Stimulated activated naive CD8-positive, alpha-beta T cell treated with anti-CD3 and anti-CD28 coated beads, Interleukin-15, Interleukin-2, amounts not matched to agents 100 ng/mL and 50 ng/mL, for 24 hours (primary cell): ENCODE data around the gene AIF1.
A peak's percentile ranks its signal among the peaks of the same experiment; 100 is the strongest.

Experiments
- H3K27ac Mint-ChIP-seq: one replicate; pipeline ENCODE4 v1.8.0; 2021; ENCODE audit warnings: mild to moderate bottlenecking, mixed read lengths
- H3K27me3 Mint-ChIP-seq: one replicate; pipeline ENCODE4 v1.8.0; 2021; ENCODE audit warnings: mixed read lengths
- H3K36me3 Mint-ChIP-seq: one replicate; pipeline ENCODE4 v1.8.0; 2021; ENCODE audit warnings: low read depth, mixed read lengths
- H3K4me1 Mint-ChIP-seq: one replicate; pipeline ENCODE4 v1.8.0; 2021; ENCODE audit warnings: low read depth, mixed read lengths
- H3K4me3 Mint-ChIP-seq: one replicate; pipeline ENCODE4 v1.8.0; 2021; ENCODE audit warnings: mild to moderate bottlenecking, mixed read lengths
- H3K9me3 Mint-ChIP-seq: one replicate; pipeline ENCODE4 v1.8.0; 2021; ENCODE audit warnings: mixed read lengths

AIF1 gene

DNA sequence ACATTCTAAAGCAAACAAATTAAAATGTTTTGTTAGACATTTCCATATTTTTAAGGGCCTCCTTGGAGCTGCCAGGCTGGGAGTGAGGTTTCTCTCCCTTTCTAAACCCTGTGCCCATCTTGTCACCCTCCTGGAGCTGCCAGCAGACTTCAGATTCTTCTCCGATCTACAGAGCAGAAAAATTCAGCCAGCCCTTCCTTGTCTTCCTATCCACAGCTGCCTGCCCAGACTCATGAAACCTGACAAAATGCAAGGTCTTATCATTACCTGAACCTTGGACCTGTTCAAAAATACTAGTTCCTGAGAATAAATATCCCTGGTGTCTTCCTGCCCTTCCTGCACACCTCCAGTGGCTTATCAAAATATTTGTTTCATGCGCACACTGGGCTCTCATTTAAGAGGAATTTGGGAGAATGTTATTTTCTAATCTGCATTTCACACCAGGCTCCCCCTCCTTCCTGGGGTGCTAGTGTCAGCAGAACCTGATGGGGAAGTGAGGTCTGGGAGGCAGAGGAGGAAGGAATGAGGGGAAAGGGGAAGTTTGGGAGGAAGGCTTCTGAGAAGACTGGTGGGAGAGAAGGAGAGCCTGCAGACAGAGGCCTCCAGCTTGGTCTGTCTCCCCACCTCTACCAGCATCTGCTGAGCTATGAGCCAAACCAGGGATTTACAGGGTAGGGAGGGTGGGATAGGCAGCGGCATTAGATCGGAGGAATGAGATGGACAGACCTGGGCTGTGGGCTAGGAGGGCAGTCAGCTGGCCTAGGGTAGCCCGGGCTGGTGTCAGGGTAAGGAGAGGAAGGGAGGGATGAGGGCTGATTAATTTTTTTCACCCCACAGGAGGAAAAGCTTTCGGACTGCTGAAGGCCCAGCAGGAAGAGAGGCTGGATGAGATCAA, at the start of gene AIF1:
TSS of gene AIF1 (plus strand) at position 551 of the 895 bp plus-strand sequence. CDS start at position 647, 96 bp downstream.
- Mint-ChIP-seq H3K4me3 (peak within 1 kb of the TSS; percentile 90), H3K27ac (peak within 1 kb of the TSS; percentile 91), H3K9me3 (no peaks in the 10 kb centered on the region), H3K36me3 (peaks cover 16% of the 10 kb centered on the region), H3K27me3 (no peaks in the 10 kb centered on the region), H3K4me1 (peaks cover 54% of the 10 kb centered on the region)

DNA sequence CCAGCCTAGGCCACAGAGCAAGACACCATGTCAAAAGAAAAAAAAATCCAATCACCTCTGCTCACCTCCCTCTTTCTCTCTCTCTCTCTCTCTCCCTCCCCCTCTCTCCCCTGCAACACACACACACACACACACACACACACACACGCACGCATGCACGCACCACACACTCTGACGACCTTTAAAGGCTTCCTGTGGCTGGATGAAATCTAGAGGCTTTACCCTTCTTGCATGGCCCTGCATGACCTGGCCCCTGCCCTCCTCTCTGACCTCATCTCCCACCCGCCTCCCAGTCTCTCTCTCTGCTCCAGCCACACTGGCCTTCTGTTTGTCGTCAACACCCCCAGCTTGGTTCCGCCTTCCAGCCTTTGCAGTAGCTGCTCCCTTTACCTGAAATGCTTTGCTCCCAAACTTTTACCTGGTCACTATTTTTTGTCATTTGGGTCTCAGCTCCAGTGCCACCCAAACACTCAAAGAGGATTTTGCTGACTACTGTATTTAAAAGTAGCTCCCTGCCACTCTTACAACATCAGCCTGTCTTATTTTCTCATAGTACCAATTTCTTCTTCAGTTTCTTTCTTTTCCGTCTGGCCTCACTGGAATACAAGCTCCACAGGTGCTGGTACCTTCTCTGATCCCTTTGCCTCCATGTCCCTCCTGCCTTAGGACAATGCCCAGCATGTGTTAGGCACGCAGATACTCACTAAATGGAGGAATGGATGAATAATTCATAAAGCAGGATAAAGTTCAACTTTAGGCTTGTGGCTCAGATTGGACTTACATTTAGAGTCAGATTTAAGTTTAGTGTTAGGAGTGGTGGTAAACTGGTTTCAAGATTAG, 47.3 kb upstream of the AIF1 start:
- peak overlapping the region; percentile 70 for H3K4me3 Mint-ChIP-seq
- H3K9me3 Mint-ChIP-seq, result no peaks in the 10 kb centered on the region
- peak overlapping the region; percentile 84 for H3K27ac Mint-ChIP-seq
- peaks cover 25% of the 10 kb centered on the region for H3K36me3 Mint-ChIP-seq
- no peaks in the 10 kb centered on the region for H3K27me3 Mint-ChIP-seq
- H3K4me1 Mint-ChIP-seq, result peaks cover 93% of the 10 kb centered on the region

DNA sequence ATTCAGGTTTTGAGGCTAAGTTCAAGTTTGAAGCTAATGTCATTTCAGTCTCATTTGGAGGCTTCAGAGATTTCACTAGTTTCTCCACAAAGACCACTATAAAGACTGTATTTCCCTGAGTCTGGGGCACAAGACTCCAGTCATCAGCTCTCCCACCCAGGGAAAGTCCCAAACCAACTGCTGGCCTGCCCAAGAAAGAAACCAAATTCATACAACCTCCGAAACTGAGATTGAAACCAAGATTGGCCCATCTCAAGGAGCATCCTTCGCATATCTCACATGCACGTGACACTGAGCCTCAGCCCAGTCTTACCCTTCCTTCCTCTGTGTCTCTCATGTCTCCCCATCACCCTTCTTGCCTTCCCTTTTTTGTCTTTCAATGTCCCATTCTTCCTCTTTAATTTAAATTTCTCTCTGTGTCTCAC, 46.5 kb upstream of the AIF1 start:
- Mint-ChIP-seq H3K36me3 (peaks cover 26% of the 10 kb centered on the region), H3K4me1 (peaks cover 93% of the 10 kb centered on the region), H3K4me3 (peak overlapping the region; percentile 70), H3K27me3 (no peaks in the 10 kb centered on the region), H3K27ac (peak overlapping the region; percentile 84), H3K9me3 (no peaks in the 10 kb centered on the region)

DNA sequence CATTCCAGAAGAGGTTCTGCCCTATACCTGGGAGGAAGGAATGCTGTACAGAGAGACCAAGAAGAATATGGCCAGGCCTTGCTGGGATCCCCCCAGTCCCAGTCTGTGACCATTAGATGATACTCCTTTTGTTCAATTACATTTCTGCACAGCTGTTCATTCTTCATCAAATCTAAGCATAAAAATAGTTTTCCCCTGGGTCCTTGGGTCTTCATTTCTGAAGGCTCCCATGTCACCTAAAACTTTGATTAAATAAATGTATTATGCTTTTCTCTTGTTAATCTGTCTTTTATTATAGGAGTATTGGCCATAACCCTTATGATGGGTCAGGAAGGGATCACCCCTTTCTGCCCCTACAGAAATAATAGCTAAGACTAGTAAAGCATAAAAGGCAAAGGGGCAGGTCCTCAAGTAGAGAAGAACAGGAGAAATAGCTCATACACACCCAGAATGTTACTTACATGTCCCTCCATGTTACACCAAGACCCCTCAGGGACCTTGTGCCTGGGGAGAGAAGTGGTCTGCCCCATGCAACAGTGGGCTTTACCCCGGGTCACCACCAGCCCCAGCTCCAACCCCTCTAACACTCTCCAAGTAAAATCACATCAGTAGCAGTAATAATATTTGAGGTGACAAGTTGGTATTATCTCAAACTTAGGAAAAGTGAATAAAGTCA, 45.0 kb upstream of the AIF1 start:
- Mint-ChIP-seq H3K4me1 (peaks cover 96% of the 10 kb centered on the region), H3K27me3 (no peaks in the 10 kb centered on the region), H3K27ac (peak overlapping the region; percentile 56), H3K9me3 (no peaks in the 10 kb centered on the region), H3K4me3 (peak overlapping the region; percentile 56), H3K36me3 (peaks cover 25% of the 10 kb centered on the region)

DNA sequence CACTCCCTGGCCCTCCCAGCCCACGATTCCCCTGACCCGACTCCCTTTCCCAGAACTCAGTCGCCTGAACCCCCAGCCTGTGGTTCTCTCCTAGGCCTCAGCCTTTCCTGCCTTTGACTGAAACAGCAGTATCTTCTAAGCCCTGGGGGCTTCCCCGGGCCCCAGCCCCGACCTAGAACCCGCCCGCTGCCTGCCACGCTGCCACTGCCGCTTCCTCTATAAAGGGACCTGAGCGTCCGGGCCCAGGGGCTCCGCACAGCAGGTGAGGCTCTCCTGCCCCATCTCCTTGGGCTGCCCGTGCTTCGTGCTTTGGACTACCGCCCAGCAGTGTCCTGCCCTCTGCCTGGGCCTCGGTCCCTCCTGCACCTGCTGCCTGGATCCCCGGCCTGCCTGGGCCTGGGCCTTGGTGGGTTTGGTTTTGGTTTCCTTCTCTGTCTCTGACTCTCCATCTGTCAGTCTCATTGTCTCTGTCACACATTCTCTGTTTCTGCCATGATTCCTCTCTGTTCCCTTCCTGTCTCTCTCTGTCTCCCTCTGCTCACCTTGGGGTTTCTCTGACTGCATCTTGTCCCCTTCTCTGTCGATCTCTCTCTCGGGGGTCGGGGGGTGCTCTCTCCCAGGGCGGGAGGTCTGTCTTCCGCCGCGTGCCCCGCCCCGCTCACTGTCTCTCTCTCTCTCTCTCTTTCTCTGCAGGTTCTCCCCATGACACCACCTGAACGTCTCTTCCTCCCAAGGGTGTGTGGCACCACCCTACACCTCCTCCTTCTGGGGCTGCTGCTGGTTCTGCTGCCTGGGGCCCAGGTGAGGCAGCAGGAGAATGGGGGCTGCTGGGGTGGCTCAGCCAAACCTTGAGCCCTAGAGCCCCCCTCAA, 42.8 kb upstream of the AIF1 start, which contains the start of gene LTA:
TSS of gene LTA (plus strand) at position 249 of the 871 bp plus-strand sequence. CDS start at position 703, 454 bp downstream.
- H3K9me3 Mint-ChIP-seq, result no peaks in the 10 kb centered on the region
- peak within 1 kb of the TSS; percentile 100 for H3K27ac Mint-ChIP-seq
- H3K36me3 Mint-ChIP-seq, result peaks cover 39% of the 10 kb centered on the region
- peak within 1 kb of the TSS; percentile 98 for H3K4me3 Mint-ChIP-seq
- H3K27me3 Mint-ChIP-seq, result no peaks in the 10 kb centered on the region
- H3K4me1 Mint-ChIP-seq, result peaks cover 100% of the 10 kb centered on the region

DNA sequence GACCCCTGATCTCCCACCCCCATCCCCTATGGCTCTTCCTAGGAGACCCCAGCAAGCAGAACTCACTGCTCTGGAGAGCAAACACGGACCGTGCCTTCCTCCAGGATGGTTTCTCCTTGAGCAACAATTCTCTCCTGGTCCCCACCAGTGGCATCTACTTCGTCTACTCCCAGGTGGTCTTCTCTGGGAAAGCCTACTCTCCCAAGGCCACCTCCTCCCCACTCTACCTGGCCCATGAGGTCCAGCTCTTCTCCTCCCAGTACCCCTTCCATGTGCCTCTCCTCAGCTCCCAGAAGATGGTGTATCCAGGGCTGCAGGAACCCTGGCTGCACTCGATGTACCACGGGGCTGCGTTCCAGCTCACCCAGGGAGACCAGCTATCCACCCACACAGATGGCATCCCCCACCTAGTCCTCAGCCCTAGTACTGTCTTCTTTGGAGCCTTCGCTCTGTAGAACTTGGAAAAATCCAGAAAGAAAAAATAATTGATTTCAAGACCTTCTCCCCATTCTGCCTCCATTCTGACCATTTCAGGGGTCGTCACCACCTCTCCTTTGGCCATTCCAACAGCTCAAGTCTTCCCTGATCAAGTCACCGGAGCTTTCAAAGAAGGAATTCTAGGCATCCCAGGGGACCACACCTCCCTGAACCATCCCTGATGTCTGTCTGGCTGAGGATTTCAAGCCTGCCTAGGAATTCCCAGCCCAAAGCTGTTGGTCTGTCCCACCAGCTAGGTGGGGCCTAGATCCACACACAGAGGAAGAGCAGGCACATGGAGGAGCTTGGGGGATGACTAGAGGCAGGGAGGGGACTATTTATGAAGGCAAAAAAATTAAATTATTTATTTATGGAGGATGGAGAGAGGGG, 41.6 kb upstream of the AIF1 start:
- H3K36me3 Mint-ChIP-seq, result peaks cover 49% of the 10 kb centered on the region

DNA sequence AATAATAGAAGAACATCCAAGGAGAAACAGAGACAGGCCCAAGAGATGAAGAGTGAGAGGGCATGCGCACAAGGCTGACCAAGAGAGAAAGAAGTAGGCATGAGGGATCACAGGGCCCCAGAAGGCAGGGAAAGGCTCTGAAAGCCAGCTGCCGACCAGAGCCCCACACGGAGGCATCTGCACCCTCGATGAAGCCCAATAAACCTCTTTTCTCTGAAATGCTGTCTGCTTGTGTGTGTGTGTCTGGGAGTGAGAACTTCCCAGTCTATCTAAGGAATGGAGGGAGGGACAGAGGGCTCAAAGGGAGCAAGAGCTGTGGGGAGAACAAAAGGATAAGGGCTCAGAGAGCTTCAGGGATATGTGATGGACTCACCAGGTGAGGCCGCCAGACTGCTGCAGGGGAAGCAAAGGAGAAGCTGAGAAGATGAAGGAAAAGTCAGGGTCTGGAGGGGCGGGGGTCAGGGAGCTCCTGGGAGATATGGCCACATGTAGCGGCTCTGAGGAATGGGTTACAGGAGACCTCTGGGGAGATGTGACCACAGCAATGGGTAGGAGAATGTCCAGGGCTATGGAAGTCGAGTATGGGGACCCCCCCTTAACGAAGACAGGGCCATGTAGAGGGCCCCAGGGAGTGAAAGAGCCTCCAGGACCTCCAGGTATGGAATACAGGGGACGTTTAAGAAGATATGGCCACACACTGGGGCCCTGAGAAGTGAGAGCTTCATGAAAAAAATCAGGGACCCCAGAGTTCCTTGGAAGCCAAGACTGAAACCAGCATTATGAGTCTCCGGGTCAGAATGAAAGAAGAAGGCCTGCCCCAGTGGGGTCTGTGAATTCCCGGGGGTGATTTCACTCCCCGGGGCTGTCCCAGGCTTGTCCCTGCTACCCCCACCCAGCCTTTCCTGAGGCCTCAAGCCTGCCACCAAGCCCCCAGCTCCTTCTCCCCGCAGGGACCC, 40.6 kb upstream of the AIF1 start:
- Mint-ChIP-seq H3K4me3 (peak overlapping the region; percentile 98), H3K36me3 (peaks cover 54% of the 10 kb centered on the region), H3K9me3 (no peaks in the 10 kb centered on the region), H3K4me1 (peaks cover 97% of the 10 kb centered on the region), H3K27ac (peak overlapping the region; percentile 100), H3K27me3 (no peaks in the 10 kb centered on the region)

More for the DNA sequence above, 41.6 kb upstream of the AIF1 start:
- Mint-ChIP-seq H3K4me1 (peaks cover 97% of the 10 kb centered on the region), H3K27ac (peak overlapping the region; percentile 100), H3K27me3 (no peaks in the 10 kb centered on the region), H3K9me3 (no peaks in the 10 kb centered on the region), H3K4me3 (peak overlapping the region; percentile 98)

DNA sequence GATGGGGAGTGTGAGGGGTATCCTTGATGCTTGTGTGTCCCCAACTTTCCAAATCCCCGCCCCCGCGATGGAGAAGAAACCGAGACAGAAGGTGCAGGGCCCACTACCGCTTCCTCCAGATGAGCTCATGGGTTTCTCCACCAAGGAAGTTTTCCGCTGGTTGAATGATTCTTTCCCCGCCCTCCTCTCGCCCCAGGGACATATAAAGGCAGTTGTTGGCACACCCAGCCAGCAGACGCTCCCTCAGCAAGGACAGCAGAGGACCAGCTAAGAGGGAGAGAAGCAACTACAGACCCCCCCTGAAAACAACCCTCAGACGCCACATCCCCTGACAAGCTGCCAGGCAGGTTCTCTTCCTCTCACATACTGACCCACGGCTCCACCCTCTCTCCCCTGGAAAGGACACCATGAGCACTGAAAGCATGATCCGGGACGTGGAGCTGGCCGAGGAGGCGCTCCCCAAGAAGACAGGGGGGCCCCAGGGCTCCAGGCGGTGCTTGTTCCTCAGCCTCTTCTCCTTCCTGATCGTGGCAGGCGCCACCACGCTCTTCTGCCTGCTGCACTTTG, 39.6 kb upstream of the AIF1 start, which contains the start of gene TNF:
TSS of gene TNF (plus strand) at position 231 of the 567 bp plus-strand sequence. CDS start at position 408, 177 bp downstream.
- peak within 1 kb of the TSS; percentile 100 for H3K27ac Mint-ChIP-seq
- no peaks in the 10 kb centered on the region for H3K27me3 Mint-ChIP-seq
- peaks cover 56% of the 10 kb centered on the region for H3K36me3 Mint-ChIP-seq
- H3K4me1 Mint-ChIP-seq, result peaks cover 97% of the 10 kb centered on the region
- no peaks in the 10 kb centered on the region for H3K9me3 Mint-ChIP-seq
- peak within 1 kb of the TSS; percentile 98 for H3K4me3 Mint-ChIP-seq

DNA sequence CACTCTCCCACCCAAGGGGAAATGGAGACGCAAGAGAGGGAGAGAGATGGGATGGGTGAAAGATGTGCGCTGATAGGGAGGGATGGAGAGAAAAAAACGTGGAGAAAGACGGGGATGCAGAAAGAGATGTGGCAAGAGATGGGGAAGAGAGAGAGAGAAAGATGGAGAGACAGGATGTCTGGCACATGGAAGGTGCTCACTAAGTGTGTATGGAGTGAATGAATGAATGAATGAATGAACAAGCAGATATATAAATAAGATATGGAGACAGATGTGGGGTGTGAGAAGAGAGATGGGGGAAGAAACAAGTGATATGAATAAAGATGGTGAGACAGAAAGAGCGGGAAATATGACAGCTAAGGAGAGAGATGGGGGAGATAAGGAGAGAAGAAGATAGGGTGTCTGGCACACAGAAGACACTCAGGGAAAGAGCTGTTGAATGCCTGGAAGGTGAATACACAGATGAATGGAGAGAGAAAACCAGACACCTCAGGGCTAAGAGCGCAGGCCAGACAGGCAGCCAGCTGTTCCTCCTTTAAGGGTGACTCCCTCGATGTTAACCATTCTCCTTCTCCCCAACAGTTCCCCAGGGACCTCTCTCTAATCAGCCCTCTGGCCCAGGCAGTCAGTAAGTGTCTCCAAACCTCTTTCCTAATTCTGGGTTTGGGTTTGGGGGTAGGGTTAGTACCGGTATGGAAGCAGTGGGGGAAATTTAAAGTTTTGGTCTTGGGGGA, 38.9 kb upstream of the AIF1 start:
- Mint-ChIP-seq H3K9me3 (no peaks in the 10 kb centered on the region), H3K4me1 (peaks cover 92% of the 10 kb centered on the region), H3K27ac (peak overlapping the region; percentile 100), H3K27me3 (no peaks in the 10 kb centered on the region), H3K36me3 (peaks cover 61% of the 10 kb centered on the region), H3K4me3 (peak overlapping the region; percentile 98)

DNA sequence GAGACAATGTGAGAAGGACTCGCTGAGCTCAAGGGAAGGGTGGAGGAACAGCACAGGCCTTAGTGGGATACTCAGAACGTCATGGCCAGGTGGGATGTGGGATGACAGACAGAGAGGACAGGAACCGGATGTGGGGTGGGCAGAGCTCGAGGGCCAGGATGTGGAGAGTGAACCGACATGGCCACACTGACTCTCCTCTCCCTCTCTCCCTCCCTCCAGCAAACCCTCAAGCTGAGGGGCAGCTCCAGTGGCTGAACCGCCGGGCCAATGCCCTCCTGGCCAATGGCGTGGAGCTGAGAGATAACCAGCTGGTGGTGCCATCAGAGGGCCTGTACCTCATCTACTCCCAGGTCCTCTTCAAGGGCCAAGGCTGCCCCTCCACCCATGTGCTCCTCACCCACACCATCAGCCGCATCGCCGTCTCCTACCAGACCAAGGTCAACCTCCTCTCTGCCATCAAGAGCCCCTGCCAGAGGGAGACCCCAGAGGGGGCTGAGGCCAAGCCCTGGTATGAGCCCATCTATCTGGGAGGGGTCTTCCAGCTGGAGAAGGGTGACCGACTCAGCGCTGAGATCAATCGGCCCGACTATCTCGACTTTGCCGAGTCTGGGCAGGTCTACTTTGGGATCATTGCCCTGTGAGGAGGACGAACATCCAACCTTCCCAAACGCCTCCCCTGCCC, 38.0 kb upstream of the AIF1 start:
- Mint-ChIP-seq H3K9me3 (no peaks in the 10 kb centered on the region), H3K36me3 (peaks cover 64% of the 10 kb centered on the region), H3K27me3 (no peaks in the 10 kb centered on the region), H3K4me3 (peak overlapping the region; percentile 98), H3K27ac (peak overlapping the region; percentile 100), H3K4me1 (peaks cover 88% of the 10 kb centered on the region)

DNA sequence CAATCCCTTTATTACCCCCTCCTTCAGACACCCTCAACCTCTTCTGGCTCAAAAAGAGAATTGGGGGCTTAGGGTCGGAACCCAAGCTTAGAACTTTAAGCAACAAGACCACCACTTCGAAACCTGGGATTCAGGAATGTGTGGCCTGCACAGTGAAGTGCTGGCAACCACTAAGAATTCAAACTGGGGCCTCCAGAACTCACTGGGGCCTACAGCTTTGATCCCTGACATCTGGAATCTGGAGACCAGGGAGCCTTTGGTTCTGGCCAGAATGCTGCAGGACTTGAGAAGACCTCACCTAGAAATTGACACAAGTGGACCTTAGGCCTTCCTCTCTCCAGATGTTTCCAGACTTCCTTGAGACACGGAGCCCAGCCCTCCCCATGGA, 37.5 kb upstream of the AIF1 start:
- Mint-ChIP-seq H3K27me3 (no peaks in the 10 kb centered on the region), H3K36me3 (peaks cover 60% of the 10 kb centered on the region), H3K9me3 (no peaks in the 10 kb centered on the region), H3K27ac (peak overlapping the region; percentile 100), H3K4me1 (peaks cover 88% of the 10 kb centered on the region), H3K4me3 (peak overlapping the region; percentile 98)
